H9 (cell line): ENCODE results near the gene OOEP. TPM values are rescaled to one million over a fixed set of nuclear protein-coding genes. Genes with fewer than 3 reads are reported as not detected.

Source experiments
- DNase-seq: peaks from one replicate; pipeline ENCODE4 v3.0.0-alpha.2; 2017
- H2AFZ ChIP-seq: one replicate; pipeline ENCODE4 v1.6.1; 2013; ENCODE audit warnings: mild to moderate bottlenecking, low read length, control low read depth, moderate library complexity
- H2AK5ac ChIP-seq: 2 replicates; pipeline ENCODE4 v1.6.1; 2013; ENCODE audit warnings: low read length, control low read depth, mixed read lengths; ENCODE audit not compliant: insufficient read length
- H2BK120ac ChIP-seq: one replicate; pipeline ENCODE4 v1.6.1; 2013; ENCODE audit warnings: low read depth, mild to moderate bottlenecking, low read length, control low read depth, inconsistent platforms; ENCODE audit not compliant: poor library complexity, severe bottlenecking
- H2BK12ac ChIP-seq: 2 replicates; pipeline ENCODE4 v1.6.1; 2013; ENCODE audit warnings: low read length, control low read depth, mixed read lengths, low read depth; ENCODE audit not compliant: insufficient read length
- H2BK15ac ChIP-seq: 2 replicates; pipeline ENCODE4 v1.6.1; 2013; ENCODE audit warnings: low read depth, low read length, control low read depth
- H2BK20ac ChIP-seq: one replicate; pipeline ENCODE4 v1.6.1; 2013; ENCODE audit warnings: low read depth, mild to moderate bottlenecking, low read length, control low read depth, inconsistent platforms; ENCODE audit not compliant: poor library complexity, severe bottlenecking
- H2BK5ac ChIP-seq: 2 replicates; pipeline ENCODE4 v1.6.1; 2013; ENCODE audit warnings: low read length, control low read depth, mixed read lengths; ENCODE audit not compliant: insufficient read length
- H3K14ac ChIP-seq: 2 replicates; pipeline ENCODE4 v1.6.1; 2013; ENCODE audit warnings: low read length, control low read depth; ENCODE audit not compliant: insufficient read depth
- H3K18ac ChIP-seq: 2 replicates; pipeline ENCODE4 v1.6.1; 2013; ENCODE audit warnings: low read depth, mild to moderate bottlenecking, mixed read lengths, low read length, control low read depth; ENCODE audit not compliant: insufficient read length
- H3K23ac ChIP-seq: 2 replicates; pipeline ENCODE4 v1.6.1; 2013; ENCODE audit warnings: low read length, control low read depth, mixed read lengths, low read depth; ENCODE audit not compliant: insufficient read length
- H3K23me2 ChIP-seq: 2 replicates; pipeline ENCODE4 v1.6.1; 2013; ENCODE audit warnings: low read depth, mild to moderate bottlenecking, mixed read lengths, low read length, control low read depth; ENCODE audit not compliant: insufficient read length, poor library complexity, severe bottlenecking
- H3K27ac ChIP-seq: 2 replicates; pipeline ENCODE4 v1.5.1; 2013; ENCODE audit warnings: low read length, control low read depth, mixed read lengths, low read depth; ENCODE audit not compliant: insufficient read length
- H3K27me3 ChIP-seq: 2 replicates; pipeline ENCODE4 v1.6.1; 2013; ENCODE audit warnings: low read length, control low read depth, inconsistent platforms; ENCODE audit not compliant: insufficient read depth
- H3K4ac ChIP-seq: 2 replicates; pipeline ENCODE4 v1.6.1; 2013; ENCODE audit warnings: low read depth, mild to moderate bottlenecking, control low read depth, inconsistent platforms, low read length, moderate library complexity
- H3K4me1 ChIP-seq: 2 replicates; pipeline ENCODE4 v1.6.1; 2013; ENCODE audit warnings: low read length, control low read depth, inconsistent platforms; ENCODE audit not compliant: insufficient read depth
- H3K4me2 ChIP-seq: 2 replicates; pipeline ENCODE4 v1.6.1; 2013; ENCODE audit warnings: low read length, control low read depth, mixed read lengths; ENCODE audit not compliant: insufficient read length, insufficient read depth
- H3K56ac ChIP-seq: 2 replicates; pipeline ENCODE4 v1.6.1; 2013; ENCODE audit warnings: low read depth, mild to moderate bottlenecking, mixed read lengths, low read length, control low read depth; ENCODE audit not compliant: insufficient read length
- H3K79me1 ChIP-seq: 2 replicates; pipeline ENCODE4 v1.6.1; 2013; ENCODE audit warnings: low read depth, mild to moderate bottlenecking, moderate library complexity, low read length, control low read depth, inconsistent platforms; ENCODE audit not compliant: insufficient read depth, poor library complexity, severe bottlenecking
- H3K79me2 ChIP-seq: 2 replicates; pipeline ENCODE4 v1.6.1; 2013; ENCODE audit warnings: low read length, control low read depth, inconsistent platforms; ENCODE audit not compliant: insufficient read depth
- H3K9ac ChIP-seq: 2 replicates; pipeline ENCODE4 v1.6.1; 2013; ENCODE audit warnings: low read length, control low read depth, mixed read lengths; ENCODE audit not compliant: insufficient read length; ENCODE audit errors: extremely low read depth
- H3K9me3 ChIP-seq: one replicate; pipeline ENCODE4 v1.6.1; 2013; ENCODE audit warnings: low read depth, low read length, inconsistent platforms; ENCODE audit not compliant: control insufficient read depth
- H3T11ph ChIP-seq: one replicate; pipeline ENCODE4 v1.6.1; 2013; ENCODE audit warnings: mild to moderate bottlenecking, low read length, control low read depth, inconsistent platforms
- H4K20me1 ChIP-seq: one replicate; pipeline ENCODE4 v1.6.1; 2013; ENCODE audit not compliant: control insufficient read depth, insufficient read length, insufficient read depth
- H4K5ac ChIP-seq: 2 replicates; pipeline ENCODE4 v1.6.1; 2013; ENCODE audit warnings: low read depth, mild to moderate bottlenecking, mixed read lengths, low read length, control low read depth; ENCODE audit not compliant: insufficient read length
- H4K8ac ChIP-seq: replicated peaks from 2 replicates; pipeline ENCODE4 v1.6.1; 2013; ENCODE audit warnings: low read length, control low read depth, mixed read lengths, low read depth; ENCODE audit not compliant: insufficient read length
- H4K91ac ChIP-seq: 2 replicates; pipeline ENCODE4 v1.6.1; 2013; ENCODE audit warnings: low read depth, mild to moderate bottlenecking, moderate library complexity, mixed read lengths, low read length, control low read depth; ENCODE audit not compliant: insufficient read length
- H3K27ac Mint-ChIP-seq, 3 experiments: 2 replicates in 2 of 3; 3 replicates in 1 of 3; pipeline ENCODE4 v1.8.0; 2020 to 2021; ENCODE audit warnings: mixed read lengths in 3 of 3, mild to moderate bottlenecking in 1 of 3, moderate library complexity in 1 of 3
- H3K27me3 Mint-ChIP-seq: 2 replicates; pipeline ENCODE4 v1.8.0; 2021; ENCODE audit warnings: low read depth, mild to moderate bottlenecking, moderate library complexity, mixed read lengths
- H3K36me3 Mint-ChIP-seq, 3 experiments: 2 replicates in 2 of 3; 3 replicates in 1 of 3; pipeline ENCODE4 v1.8.0; 2020 to 2021; ENCODE audit warnings: low read depth in 3 of 3, mixed read lengths in 3 of 3; ENCODE audit not compliant: insufficient read depth in 1 of 3
- H3K4me1 Mint-ChIP-seq, 2 experiments: 2 replicates each; pipeline ENCODE4 v1.8.0; 2020; ENCODE audit warnings: mixed read lengths in 2 of 2
- H3K4me3 Mint-ChIP-seq, 2 experiments: 2 replicates in 1 of 2; 3 replicates in 1 of 2; pipeline ENCODE4 v1.8.0; 2020 to 2021; ENCODE audit warnings: mild to moderate bottlenecking in 2 of 2, mixed read lengths in 2 of 2, moderate library complexity in 1 of 2
- H3K9me3 Mint-ChIP-seq, 2 experiments: 2 replicates in 1 of 2; 3 replicates in 1 of 2; pipeline ENCODE4 v1.8.0; 2020; ENCODE audit warnings: mild to moderate bottlenecking in 2 of 2, mixed read lengths in 2 of 2, moderate library complexity in 1 of 2
- CTCF ChIP-seq: fragments of 200-600 bp; sonication (generic); conservative IDR thresholded peaks from 3 replicates; pipeline ENCODE4 v1.8.0; 2021; ENCODE audit warnings: antibody characterized with exemption, mild to moderate bottlenecking
- WGBS: extraction: QIAGEN DNeasy Blood & Tissue Kit; methylation state at CpG from one replicate; pipeline ENCODE4 v1.1.7; 2013; ENCODE audit warnings: missing lambda C conversion rate, low lambda C conversion rate, mixed read lengths; ENCODE audit not compliant: insufficient read length; ENCODE audit errors: extremely low coverage; 5-methylcytosine and 5-hydroxymethylcytosine counted together
- total RNA-seq: library from RNA; stranded (reverse); gene quantifications from 2 replicates; pipeline ENCODE4 v1.2.1, GENCODE V29; 2021

Gene OOEP
- total RNA-seq, 1 experiment from 2014 or later: not detected

- Histone ChIP-seq H3K27ac (no peak overlapping the region), H2AK5ac (no peak overlapping the region), H2BK20ac (no peak overlapping the region), H4K20me1 (no peaks in the 10 kb centered on the region), H3K79me1 (no peaks in the 10 kb centered on the region), H3K9ac (no peak overlapping the region), H4K5ac (no peak overlapping the region), H2BK12ac (no peak overlapping the region), H3T11ph (no peak overlapping the region), H3K9me3 (no peaks in the 10 kb centered on the region), H2BK5ac (no peak overlapping the region), H3K4me1 (no peaks in the 10 kb centered on the region), H3K79me2 (no peaks in the 10 kb centered on the region), H3K23me2 (no peaks in the 10 kb centered on the region), H2AFZ (no peak overlapping the region), H4K8ac (no peak overlapping the region), H3K4me2 (no peak overlapping the region), H3K4ac (no peak overlapping the region), H4K91ac (no peak overlapping the region), H3K27me3 (no peaks in the 10 kb centered on the region), H3K23ac (no peak overlapping the region), H3K56ac (no peak overlapping the region), H3K14ac (no peak overlapping the region), H3K18ac (no peak overlapping the region), H2BK15ac (no peak overlapping the region), H2BK120ac (no peak overlapping the region)
- Mint-ChIP-seq H3K4me3 (no peak overlapping the region), H3K36me3 (no peaks in the 10 kb centered on the region), H3K9me3 (no peaks in the 10 kb centered on the region), H3K27me3 (no peaks in the 10 kb centered on the region; the same call in 1 of the 2 replicates), H3K4me1 (peaks cover 12 to 16% of the 10 kb centered on the region in 2 experiments), H3K27ac (no peak overlapping the region; a peak in 1 of 7 replicates)
- DNase-seq: peak; percentile 39
- no CpG with 5 or more reads among the region's 3 CpGs for WGBS
- no peak for TF ChIP-seq CTCF
These were observed 30.4 kb downstream of the OOEP start for GRCh38 chr6:73339340-73339739.
